HL-60 (cell line): ENCODE data around the gene CBX8.

ENCODE experiments used
- TF ChIP-seq, protein P1 (sequence below): IDR thresholded peaks from one replicate; pipeline ENCODE4 v1.5.1; 2011; ENCODE audit warnings: low read length, control low read depth, inconsistent platforms; ENCODE audit not compliant: insufficient read depth
- TF ChIP-seq, protein P2 (sequence below): IDR thresholded peaks from 2 replicates; pipeline ENCODE4 v1.6.1; 2012; ENCODE audit warnings: low read depth; ENCODE audit not compliant: insufficient replicate concordance

DNA sequence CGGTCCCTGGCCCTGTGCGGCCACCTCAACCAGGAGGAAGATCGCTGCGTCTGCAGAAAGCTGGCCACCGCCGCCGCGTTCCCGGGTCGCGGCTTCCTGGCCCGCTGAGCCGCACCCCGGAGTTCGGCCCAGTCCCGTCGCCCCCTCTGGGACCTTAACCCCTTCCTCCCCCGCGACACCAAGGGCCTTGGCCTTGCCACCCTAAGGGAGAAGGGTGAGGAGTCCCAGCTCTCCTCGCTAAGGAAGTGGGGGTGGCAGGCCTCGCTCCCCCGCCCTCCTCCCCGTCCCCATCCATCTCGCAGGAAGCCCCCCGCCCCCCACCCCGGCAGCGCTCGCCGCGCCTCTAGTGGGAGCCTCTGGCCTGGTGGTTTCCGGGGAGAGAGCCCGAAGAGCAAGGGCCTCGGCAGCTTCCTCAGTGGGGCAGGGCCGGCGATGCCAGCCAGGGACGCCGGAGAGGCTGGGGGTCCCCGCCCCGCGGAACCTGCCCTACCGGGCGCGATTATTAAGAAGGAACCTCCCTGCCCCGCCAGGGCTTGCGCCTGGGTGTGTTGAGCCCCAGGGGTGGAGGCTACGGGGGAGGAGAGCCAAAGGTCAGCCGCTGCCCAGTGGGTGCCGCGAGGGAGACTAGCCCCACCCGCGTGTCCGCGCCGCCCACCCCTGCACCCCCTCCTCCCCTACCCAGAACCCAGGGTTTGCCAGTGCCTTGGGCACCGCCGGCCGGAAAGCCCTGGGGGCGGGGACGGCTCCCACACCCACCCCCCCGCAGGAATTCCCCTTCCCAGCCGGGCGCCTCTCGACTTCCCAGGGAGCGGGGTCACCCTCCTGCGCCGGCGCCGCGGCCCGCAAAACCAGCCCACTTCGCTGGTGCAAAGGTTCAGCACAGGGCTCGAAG, 35.6 kb upstream of the CBX8 start:
- TF ChIP-seq, protein P1, sequence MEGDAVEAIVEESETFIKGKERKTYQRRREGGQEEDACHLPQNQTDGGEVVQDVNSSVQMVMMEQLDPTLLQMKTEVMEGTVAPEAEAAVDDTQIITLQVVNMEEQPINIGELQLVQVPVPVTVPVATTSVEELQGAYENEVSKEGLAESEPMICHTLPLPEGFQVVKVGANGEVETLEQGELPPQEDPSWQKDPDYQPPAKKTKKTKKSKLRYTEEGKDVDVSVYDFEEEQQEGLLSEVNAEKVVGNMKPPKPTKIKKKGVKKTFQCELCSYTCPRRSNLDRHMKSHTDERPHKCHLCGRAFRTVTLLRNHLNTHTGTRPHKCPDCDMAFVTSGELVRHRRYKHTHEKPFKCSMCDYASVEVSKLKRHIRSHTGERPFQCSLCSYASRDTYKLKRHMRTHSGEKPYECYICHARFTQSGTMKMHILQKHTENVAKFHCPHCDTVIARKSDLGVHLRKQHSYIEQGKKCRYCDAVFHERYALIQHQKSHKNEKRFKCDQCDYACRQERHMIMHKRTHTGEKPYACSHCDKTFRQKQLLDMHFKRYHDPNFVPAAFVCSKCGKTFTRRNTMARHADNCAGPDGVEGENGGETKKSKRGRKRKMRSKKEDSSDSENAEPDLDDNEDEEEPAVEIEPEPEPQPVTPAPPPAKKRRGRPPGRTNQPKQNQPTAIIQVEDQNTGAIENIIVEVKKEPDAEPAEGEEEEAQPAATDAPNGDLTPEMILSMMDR: no peak
- TF ChIP-seq, protein P2, sequence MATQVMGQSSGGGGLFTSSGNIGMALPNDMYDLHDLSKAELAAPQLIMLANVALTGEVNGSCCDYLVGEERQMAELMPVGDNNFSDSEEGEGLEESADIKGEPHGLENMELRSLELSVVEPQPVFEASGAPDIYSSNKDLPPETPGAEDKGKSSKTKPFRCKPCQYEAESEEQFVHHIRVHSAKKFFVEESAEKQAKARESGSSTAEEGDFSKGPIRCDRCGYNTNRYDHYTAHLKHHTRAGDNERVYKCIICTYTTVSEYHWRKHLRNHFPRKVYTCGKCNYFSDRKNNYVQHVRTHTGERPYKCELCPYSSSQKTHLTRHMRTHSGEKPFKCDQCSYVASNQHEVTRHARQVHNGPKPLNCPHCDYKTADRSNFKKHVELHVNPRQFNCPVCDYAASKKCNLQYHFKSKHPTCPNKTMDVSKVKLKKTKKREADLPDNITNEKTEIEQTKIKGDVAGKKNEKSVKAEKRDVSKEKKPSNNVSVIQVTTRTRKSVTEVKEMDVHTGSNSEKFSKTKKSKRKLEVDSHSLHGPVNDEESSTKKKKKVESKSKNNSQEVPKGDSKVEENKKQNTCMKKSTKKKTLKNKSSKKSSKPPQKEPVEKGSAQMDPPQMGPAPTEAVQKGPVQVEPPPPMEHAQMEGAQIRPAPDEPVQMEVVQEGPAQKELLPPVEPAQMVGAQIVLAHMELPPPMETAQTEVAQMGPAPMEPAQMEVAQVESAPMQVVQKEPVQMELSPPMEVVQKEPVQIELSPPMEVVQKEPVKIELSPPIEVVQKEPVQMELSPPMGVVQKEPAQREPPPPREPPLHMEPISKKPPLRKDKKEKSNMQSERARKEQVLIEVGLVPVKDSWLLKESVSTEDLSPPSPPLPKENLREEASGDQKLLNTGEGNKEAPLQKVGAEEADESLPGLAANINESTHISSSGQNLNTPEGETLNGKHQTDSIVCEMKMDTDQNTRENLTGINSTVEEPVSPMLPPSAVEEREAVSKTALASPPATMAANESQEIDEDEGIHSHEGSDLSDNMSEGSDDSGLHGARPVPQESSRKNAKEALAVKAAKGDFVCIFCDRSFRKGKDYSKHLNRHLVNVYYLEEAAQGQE: no peak
